Astrocyte (in vitro differentiated cells and primary cell): ENCODE data around the gene RPH3AL.

Experiments
- CTCF ChIP-seq: IDR thresholded peaks from 2 replicates; pipeline ENCODE4 v1.5.1; 2011; ENCODE audit warnings: low read depth, mild to moderate bottlenecking, inconsistent platforms, low read length, moderate library complexity; ENCODE audit not compliant: insufficient read depth
- EZH2 ChIP-seq: IDR thresholded peaks from 2 replicates; pipeline ENCODE4 v1.6.1; 2012; ENCODE audit warnings: mild to moderate bottlenecking, low read length, inconsistent platforms; ENCODE audit not compliant: insufficient read depth

GRCh38 chr17:279331-279730 lies 73.3 kb downstream of the RPH3AL start:
- TF ChIP-seq EZH2 (no peak), CTCF (no peak)
